HepG2 (cell line): Measurements from ENCODE around the gene PRSS1. TPM values are rescaled to one million over a fixed set of nuclear protein-coding genes. Genes with fewer than 3 reads are reported as not detected.

ENCODE experiments used
- ATAC-seq: fragments of 200-7000 bp; cut with Tn5 transposase; 3 replicates; pipeline ENCODE4 v1.9.1; 2020; ENCODE audit warnings: mild to moderate bottlenecking, moderate library complexity
- BruUV-seq: library from RNA; stranded (reverse); fragments of 400-500 nt; replicated peaks from 2 replicates; lab custom pipeline; 2021; lab: Mats Ljungman, UMichigan
- CTCF ChIA-PET: fragments of 300-600 bp; formaldehyde crosslinking; extraction: SDS; loops from one replicate; lab custom pipeline; 2021; ENCODE audit warnings: low total read pairs, inconsistent platforms, low intra/inter-chr PET ratio; lab: Yijun Ruan, JAX
- POLR2A ChIA-PET: fragments of 350-600 bp; sonication (Branson Sonifier 250); formaldehyde crosslinking; loops from one replicate; lab custom pipeline; 2020; ENCODE audit warnings: antibody characterized with exemption, inconsistent platforms; lab: Yijun Ruan, JAX
- DNase-seq: peaks from one replicate; pipeline ENCODE4 v3.0.0-alpha.2; 2015; ENCODE audit warnings: low spot score
- FAIRE-seq: peaks from 3 replicates; lab custom pipeline; 2011; peaks lifted over from hg19 to GRCh38; lab: Jason Lieb, UNC
- H2AFZ ChIP-seq: one replicate; pipeline ENCODE4 v1.6.1; 2011; ENCODE audit warnings: low read length, inconsistent platforms
- H3K27ac ChIP-seq: fragments of 300-600 bp; 3 replicates; pipeline ENCODE4 v1.8.0; 2011; ENCODE audit warnings: mixed run types, mild to moderate bottlenecking, mixed read lengths, low read length, inconsistent platforms; ENCODE audit not compliant: insufficient read depth; ENCODE audit errors: extremely low read length
- H3K27me3 ChIP-seq, 2 experiments: fragments of 200-600 bp in 1 of 2; 2 replicates in 1 of 2; 3 replicates in 1 of 2; pipeline versions ENCODE4 v1.6.0 to v1.8.0; 2011; ENCODE audit warnings: low read length in 2 of 2, mild to moderate bottlenecking in 2 of 2, moderate library complexity in 2 of 2, inconsistent platforms in 1 of 2; ENCODE audit not compliant: insufficient read depth in 2 of 2, control insufficient read depth in 1 of 2
- H3K36me3 ChIP-seq, 2 experiments: fragments of 200-600 bp in 1 of 2; replicated peaks in 1 of 2; 2 replicates in 1 of 2; 3 replicates in 1 of 2; pipeline versions ENCODE4 v1.5.1 to v1.8.0; 2011; ENCODE audit warnings: low read length in 2 of 2, inconsistent platforms in 1 of 2; ENCODE audit not compliant: insufficient read depth in 2 of 2, control insufficient read depth in 1 of 2
- H3K4me1 ChIP-seq: 2 replicates; pipeline ENCODE4 v1.5.1; 2012; ENCODE audit warnings: low read length, inconsistent platforms; ENCODE audit not compliant: insufficient read depth
- H3K4me2 ChIP-seq: 2 replicates; pipeline ENCODE4 v1.6.0; 2011; ENCODE audit warnings: low read depth, low read length, inconsistent platforms
- H3K4me3 ChIP-seq, 3 experiments: fragments of 200-600 bp in 1 of 3; sonication (generic), shearing (Covaris generic) in 1 of 3; replicated peaks in 1 of 3; 2 replicates each; pipeline ENCODE4 v1.5.1; 2011 to 2016; ENCODE audit warnings: low read length in 3 of 3, inconsistent platforms in 2 of 3, low read depth in 2 of 3, mild to moderate bottlenecking in 2 of 3, control low read depth in 1 of 3, mixed read lengths in 1 of 3; ENCODE audit not compliant: insufficient read depth in 1 of 3
- H3K79me2 ChIP-seq: one replicate; pipeline ENCODE4 v1.6.1; 2011; ENCODE audit warnings: low read length, inconsistent platforms; ENCODE audit not compliant: insufficient read depth
- H3K9ac ChIP-seq: 2 replicates; pipeline ENCODE4 v1.6.0; 2011; ENCODE audit warnings: mild to moderate bottlenecking, low read depth, low read length, inconsistent platforms; ENCODE audit not compliant: insufficient read depth
- H3K9me3 ChIP-seq: 2 replicates; pipeline ENCODE4 v1.5.1; 2012; ENCODE audit warnings: mild to moderate bottlenecking, low read length
- H4K20me1 ChIP-seq: 2 replicates; pipeline ENCODE4 v1.6.0; 2011; ENCODE audit warnings: inconsistent platforms, mild to moderate bottlenecking, low read length, moderate library complexity; ENCODE audit not compliant: insufficient read depth
- ATRX ChIP-seq: sonication (generic); formaldehyde crosslinking; IDR thresholded peaks from 2 replicates; pipeline ENCODE4 v1.4.0; 2020; ENCODE audit warnings: missing genetic modification reagents, borderline replicate concordance
- CHD4 ChIP-seq: fragments of 200-600 bp; sonication (generic); IDR thresholded peaks from 2 replicates; pipeline ENCODE4 v1.7.0; 2017; ENCODE audit warnings: mild to moderate bottlenecking, low read length, borderline replicate concordance
- EP300 ChIP-seq, 3 experiments: sonication (generic) in 1 of 3; formaldehyde crosslinking in 1 of 3; IDR thresholded peaks; 2 replicates each; pipeline versions ENCODE4 v1.5.1 to v1.6.1; 2011 to 2020; ENCODE audit warnings: low read depth in 2 of 3, low read length in 2 of 3, borderline replicate concordance in 1 of 3, improper control_type of control experiment in 1 of 3, mild to moderate bottlenecking in 1 of 3, missing genetic modification reagents in 1 of 3, moderate library complexity in 1 of 3
- GLMP ChIP-seq: sonication (generic); formaldehyde crosslinking; IDR thresholded peaks from 2 replicates; pipeline ENCODE4 v1.9.0; 2021; ENCODE audit warnings: missing genetic modification reagents, mild to moderate bottlenecking, borderline replicate concordance
- HNF4A ChIP-seq: sonication (generic); formaldehyde crosslinking; IDR thresholded peaks from 2 replicates; pipeline ENCODE4 v1.4.0; 2020; ENCODE audit warnings: missing genetic modification reagents
- MED8 ChIP-seq: sonication (generic); formaldehyde crosslinking; IDR thresholded peaks from 2 replicates; pipeline ENCODE4 v1.8.1; 2023; ENCODE audit warnings: mild to moderate bottlenecking, missing genetic modification reagents; ENCODE audit not compliant: insufficient replicate concordance
- MIXL1 ChIP-seq: IDR thresholded peaks from 2 replicates; pipeline ENCODE4 v1.6.1; 2016
- NONO ChIP-seq, 2 experiments: fragments of 450-650 bp in 1 of 2; sonication (generic) in 1 of 2; formaldehyde crosslinking in 1 of 2; IDR thresholded peaks in 1 of 2; conservative IDR thresholded peaks in 1 of 2; 2 replicates each; pipeline versions ENCODE4 v1.6.1 to v1.8.0; 2017 to 2022; ENCODE audit warnings: mild to moderate bottlenecking in 1 of 2, missing genetic modification reagents in 1 of 2, moderate library complexity in 1 of 2
- NR3C1 ChIP-seq: sonication (generic); formaldehyde crosslinking; IDR thresholded peaks from 2 replicates; pipeline ENCODE4 v1.4.0; 2020; ENCODE audit warnings: missing genetic modification reagents
- PBX2 ChIP-seq: IDR thresholded peaks from 2 replicates; pipeline ENCODE4 v1.6.1; 2016; ENCODE audit warnings: control low read depth
- SAP130 ChIP-seq: IDR thresholded peaks from 2 replicates; pipeline ENCODE4 v1.6.1; 2016; ENCODE audit warnings: low read depth
- SIN3B ChIP-seq: fragments of 150-350 bp; IDR thresholded peaks from 2 replicates; pipeline ENCODE4 v1.6.1; 2014; ENCODE audit warnings: low read length
- STAT6 ChIP-seq: sonication (generic); formaldehyde crosslinking; IDR thresholded peaks from 2 replicates; pipeline ENCODE4 v1.4.0; 2020; ENCODE audit warnings: missing genetic modification reagents, mild to moderate bottlenecking, borderline replicate concordance
- YEATS4 ChIP-seq: sonication (generic); formaldehyde crosslinking; IDR thresholded peaks from 2 replicates; pipeline ENCODE4 v1.4.0; 2020; ENCODE audit warnings: missing genetic modification reagents, borderline replicate concordance
- WGBS: methylation state at CpG from one replicate; pipeline ENCODE4 v1.1.6; 2017; ENCODE audit warnings: low lambda C conversion rate; 5-methylcytosine and 5-hydroxymethylcytosine counted together
- in situ Hi-C: cut with HindIII; loops from 2 replicates; pipeline ENCODE4 v1.10.0; 2017; ENCODE audit warnings: low pct_unique_long_range_greater_than_20kb; ENCODE audit not compliant: extremely low pct_ligation_motif_present
- intact Hi-C: fragments of 100-400 bp; cut with micrococcal nuclease; formaldehyde crosslinking; loops from one replicate; pipeline ENCODE4 v1.10.0; 2022; ENCODE audit not compliant: unreplicated experiment
- polyA plus RNA-seq, 8 experiments: library from polyadenylated mRNA; depleted of rRNA in 3 of 8; stranded (reverse) in 7 of 8; unstranded in 1 of 8; fragments of >200 nt; fragmentation: Illumina TruSeq in 4 of 8; extraction: Trizol in 4 of 8; gene quantifications; 2 replicates each; pipeline versions ENCODE4 v1.2.1 to v1.2.3, GENCODE V29; 2011 to 2016; ENCODE audit warnings: low read depth in 4 of 8, missing spikeins in 1 of 8, mixed read lengths in 1 of 8; ENCODE audit not compliant: insufficient read depth in 1 of 8
- total RNA-seq, 5 experiments: library from RNA; depleted of rRNA; stranded (reverse); fragments of >200 nt; fragmentation: Illumina TruSeq; extraction: Trizol; gene quantifications; 2 replicates each; pipeline ENCODE4 v1.2.3, GENCODE V29; 2016; ENCODE audit warnings: low read depth in 1 of 5

Gene PRSS1
- total and polyA plus RNA-seq, 2 of the 13 experiments (the other 11 are each of a cell fraction or from before 2014, with no cell fraction given) = not detected

GRCh38 chr7:142792593-142792992, 43.3 kb downstream of the PRSS1 start:
- Histone ChIP-seq H3K9me3 (no peaks in the 10 kb centered on the region), H3K27ac (no peak overlapping the region), H3K9ac (no peak overlapping the region), H3K36me3 (no peaks in the 10 kb centered on the region), H4K20me1 (no peaks in the 10 kb centered on the region), H3K27me3 (peaks cover 3 to 48% of the 10 kb centered on the region in 2 experiments), H3K79me2 (no peaks in the 10 kb centered on the region), H2AFZ (no peak overlapping the region), H3K4me3 (no peak overlapping the region), H3K4me2 (no peak overlapping the region), H3K4me1 (no peaks in the 10 kb centered on the region)
- no TSS peak for BruUV-seq
- TF ChIP-seq EP300 (IDR thresholded peaks at IDR 0.05; ENCODE audit: low read depth in 2 of 2, low read length in 2 of 2) (no peak), EP300 (CRISPR knock-in tag; IDR thresholded peaks at IDR 0.05; ENCODE audit: borderline replicate concordance) (no peak), SIN3B (no peak), STAT6 (CRISPR knock-in tag) (no peak)
- intact Hi-C loops = no loop called here
- ATAC-seq (no peak), DNase-seq (no peak), FAIRE-seq (no peak)
- ChIA-PET CTCF (no interaction called here), POLR2A (no interaction called here)
- in situ Hi-C loops = no loop called here
- WGBS = 0% methylated on average over 2 of the region's 2 CpGs

GRCh38 chr7:142793156-142793555, 43.9 kb downstream of the PRSS1 start:
- ChIA-PET POLR2A (no interaction called here), CTCF (no interaction called here)
- no peaks in the 10 kb centered on the region for H3K36me3 ChIP-seq
- no peak overlapping the region for H3K27ac ChIP-seq
- in situ Hi-C loops = no loop called here
- no TSS peak for BruUV-seq
- no peaks in the 10 kb centered on the region for H3K4me1 ChIP-seq
- peaks cover 3 to 47% of the 10 kb centered on the region in 2 experiments; a peak in 4 of 5 replicates for H3K27me3 ChIP-seq
- DNase-seq = no peak
- no peak for FAIRE-seq
- no peaks in the 10 kb centered on the region for H3K79me2 ChIP-seq
- no peaks in the 10 kb centered on the region for H4K20me1 ChIP-seq
- no peak overlapping the region for H3K4me2 ChIP-seq
- ATAC-seq = no peak
- WGBS = 2% methylated on average over 5 of the region's 5 CpGs
- intact Hi-C loops = no loop called here
- H3K9ac ChIP-seq = no peak overlapping the region
- no peak overlapping the region for H2AFZ ChIP-seq
- H3K9me3 ChIP-seq = no peaks in the 10 kb centered on the region
- H3K4me3 ChIP-seq = no peak overlapping the region
- TF ChIP-seq SAP130 (CRISPR knock-in tag) (no peak), YEATS4 (no peak), MIXL1 (no peak), ATRX (CRISPR knock-in tag) (no peak), HNF4A (CRISPR knock-in tag) (no peak), GLMP (CRISPR knock-in tag) (no peak), MED8 (CRISPR knock-in tag) (no peak), NONO (IDR thresholded peaks at IDR 0.05) (no peak), NONO (CRISPR knock-in tag; conservative IDR thresholded peaks at IDR 0.05) (no peak), NR3C1 (CRISPR knock-in tag) (no peak), CHD4 (no peak), PBX2 (no peak)
